ES-I3 (cell line): ENCODE results near the gene SIDT1.

ENCODE experiments used
- H3K36me3 ChIP-seq: 2 replicates; pipeline ENCODE4 v1.6.1; 2013; ENCODE audit warnings: mild to moderate bottlenecking, low read length, control low read depth, moderate library complexity; ENCODE audit not compliant: insufficient read depth
- H3K4me1 ChIP-seq: 2 replicates; pipeline ENCODE4 v1.6.1; 2013; ENCODE audit warnings: mild to moderate bottlenecking, control low read depth, low read length; ENCODE audit not compliant: insufficient read depth
- H3K9ac ChIP-seq: 2 replicates; pipeline ENCODE4 v1.6.1; 2013; ENCODE audit warnings: low read depth, mild to moderate bottlenecking, low read length, moderate library complexity
- H3K9me3 ChIP-seq: 2 replicates; pipeline ENCODE4 v1.6.1; 2013; ENCODE audit warnings: mild to moderate bottlenecking, low read length, moderate library complexity; ENCODE audit not compliant: control insufficient read depth, insufficient read depth

Gene SIDT1

DNA sequence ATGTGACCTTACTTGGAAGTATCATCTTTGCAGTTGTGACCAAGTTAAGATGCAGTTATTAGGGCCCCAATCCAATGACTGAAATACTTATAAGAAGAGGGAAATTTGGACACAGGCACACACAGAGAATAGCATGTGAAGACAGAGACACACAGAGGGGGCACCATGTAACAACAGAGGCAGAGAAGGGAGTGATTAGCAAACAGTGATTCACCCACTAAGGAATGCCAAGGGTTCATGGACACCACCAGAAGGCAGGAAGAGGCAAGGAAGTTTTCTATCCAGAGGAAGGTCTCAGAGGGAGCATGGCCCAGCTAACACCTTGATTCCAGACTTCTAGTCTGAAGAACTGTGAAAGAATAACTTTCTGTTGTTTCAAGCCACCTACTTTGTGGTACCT lies 25.0 kb downstream of the SIDT1 start:
- Histone ChIP-seq H3K4me1 (peaks cover 11% of the 10 kb centered on the region; the same call in 1 of the 2 replicates), H3K36me3 (no peaks in the 10 kb centered on the region), H3K9ac (no peak overlapping the region), H3K9me3 (no peaks in the 10 kb centered on the region)

DNA sequence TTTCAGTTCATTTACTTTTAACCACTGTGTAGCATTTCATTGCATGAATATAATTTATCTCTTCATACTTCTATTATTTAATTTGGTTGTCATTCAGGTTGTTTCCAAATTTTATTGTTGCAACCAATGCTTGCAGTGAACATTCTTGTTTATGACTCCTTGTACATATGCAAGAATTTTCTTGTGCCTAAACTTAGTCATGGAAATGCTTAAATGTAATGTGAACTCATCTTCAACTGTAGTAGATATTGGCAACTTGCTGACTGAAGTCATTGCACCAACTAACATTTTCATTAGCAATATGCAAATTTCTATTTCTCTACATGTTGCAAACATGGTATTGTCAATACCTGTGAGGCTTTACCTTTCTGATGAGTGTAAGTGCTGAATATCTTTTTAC lies 26.7 kb downstream of the SIDT1 start:
- H3K9ac ChIP-seq: no peak overlapping the region
- no peaks in the 10 kb centered on the region for H3K36me3 ChIP-seq
- no peaks in the 10 kb centered on the region for H3K9me3 ChIP-seq
- peaks cover 11% of the 10 kb centered on the region; the same call in 1 of the 2 replicates for H3K4me1 ChIP-seq

DNA sequence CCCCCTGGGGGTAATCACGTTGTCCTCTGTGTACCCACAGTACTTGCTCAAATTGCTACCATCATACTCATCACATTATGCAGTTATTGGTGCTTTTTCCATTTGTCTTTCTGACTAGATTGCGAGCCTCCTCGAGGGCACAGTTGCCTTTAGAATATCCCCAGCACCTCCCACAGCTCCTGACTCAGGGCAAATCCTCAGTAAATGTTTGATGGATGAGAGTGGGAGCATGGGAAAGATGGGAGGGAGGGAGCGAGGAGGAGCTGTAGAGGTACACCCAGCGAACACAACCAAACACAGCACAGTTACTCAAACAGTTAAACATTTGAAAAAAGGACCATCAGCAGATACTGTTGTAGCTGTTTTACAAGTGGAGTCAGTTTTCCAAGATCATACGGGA lies 27.9 kb downstream of the SIDT1 start:
- Histone ChIP-seq H3K36me3 (no peaks in the 10 kb centered on the region), H3K9ac (no peak overlapping the region), H3K9me3 (no peaks in the 10 kb centered on the region), H3K4me1 (peaks cover 11% of the 10 kb centered on the region; the same call in 1 of the 2 replicates)

DNA sequence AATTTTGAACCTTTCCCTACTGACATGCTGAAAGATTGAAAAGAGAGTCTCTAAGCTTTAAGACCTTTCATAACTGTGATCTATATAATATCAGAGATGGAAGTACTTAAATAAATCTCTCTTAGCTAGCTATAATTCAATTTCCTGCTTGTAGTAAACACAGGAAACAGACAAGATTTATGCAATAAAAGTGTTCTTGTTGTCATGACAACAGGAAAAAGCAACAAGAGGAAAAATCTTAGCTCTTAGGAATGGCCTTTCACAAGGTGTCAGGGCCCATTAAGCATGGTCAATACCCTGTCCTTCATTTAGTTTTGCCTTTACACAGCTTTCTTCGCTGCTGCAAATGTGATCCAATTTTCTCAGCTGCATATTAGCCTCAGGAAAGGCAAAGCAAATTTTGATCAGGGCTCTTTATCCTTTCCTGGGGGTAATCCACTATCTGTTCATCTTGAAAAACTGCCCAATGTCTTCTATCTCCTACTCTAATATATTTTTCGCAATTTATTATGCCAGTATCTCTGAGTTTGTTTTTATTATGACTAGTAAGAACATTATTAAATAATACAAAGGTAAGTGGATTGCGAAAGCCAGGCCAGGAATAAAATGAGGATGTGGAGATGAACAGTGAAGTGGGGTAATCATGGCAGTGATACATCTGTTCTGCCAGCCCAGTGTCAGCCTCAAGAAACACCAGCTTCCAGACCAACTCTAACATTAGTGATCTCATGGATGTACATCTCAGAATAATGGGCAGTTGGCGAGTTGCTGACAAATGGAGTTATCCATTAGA lies 28.7 kb downstream of the SIDT1 start:
- Histone ChIP-seq H3K4me1 (peaks cover 11% of the 10 kb centered on the region; the same call in 1 of the 2 replicates), H3K36me3 (no peaks in the 10 kb centered on the region), H3K9me3 (no peaks in the 10 kb centered on the region), H3K9ac (no peak overlapping the region)

DNA sequence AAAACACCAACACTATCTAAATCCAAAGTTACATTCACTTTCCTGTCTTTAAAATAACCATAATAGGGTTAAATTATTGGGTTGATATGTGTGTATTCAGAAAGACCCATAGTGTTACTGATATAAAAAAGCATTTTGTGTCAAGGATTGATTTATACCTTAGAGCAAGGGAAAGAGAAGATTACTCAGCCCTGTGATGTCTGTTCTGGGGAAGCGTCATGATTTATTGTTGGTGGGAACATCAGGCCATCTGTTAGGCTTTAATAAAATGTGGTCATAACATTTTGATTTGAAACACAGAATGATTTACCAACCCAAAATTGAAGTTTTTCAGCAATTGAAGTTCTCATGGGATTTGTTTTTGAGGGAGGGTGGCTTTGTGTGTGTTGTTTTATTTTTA lies 33.2 kb downstream of the SIDT1 start:
- H3K4me1 ChIP-seq: no peaks in the 10 kb centered on the region
- no peak overlapping the region for H3K9ac ChIP-seq
- H3K9me3 ChIP-seq: no peaks in the 10 kb centered on the region
- no peaks in the 10 kb centered on the region for H3K36me3 ChIP-seq

DNA sequence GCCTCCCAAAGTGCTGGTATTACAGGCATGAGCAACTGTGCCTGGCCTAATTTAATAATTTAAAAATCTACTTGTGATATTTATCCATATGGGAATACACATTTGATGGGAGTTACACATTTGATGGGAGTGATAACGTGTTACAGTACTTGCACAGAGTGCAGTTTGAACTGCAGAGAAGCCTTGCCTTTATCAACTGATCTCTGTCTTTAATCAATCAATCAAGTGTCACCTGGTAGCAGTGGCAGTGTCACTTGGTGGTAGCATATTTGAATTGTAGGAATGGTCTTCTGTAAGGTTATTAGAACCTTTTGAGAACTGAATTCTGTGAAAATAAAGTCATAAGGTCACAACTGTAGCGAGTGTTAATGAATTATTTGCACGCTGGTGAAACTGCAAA lies 37.8 kb downstream of the SIDT1 start:
- no peaks in the 10 kb centered on the region for H3K36me3 ChIP-seq
- peaks cover 1% of the 10 kb centered on the region; the same call in 1 of the 2 replicates for H3K4me1 ChIP-seq
- no peak overlapping the region for H3K9ac ChIP-seq
- H3K9me3 ChIP-seq: no peaks in the 10 kb centered on the region

DNA sequence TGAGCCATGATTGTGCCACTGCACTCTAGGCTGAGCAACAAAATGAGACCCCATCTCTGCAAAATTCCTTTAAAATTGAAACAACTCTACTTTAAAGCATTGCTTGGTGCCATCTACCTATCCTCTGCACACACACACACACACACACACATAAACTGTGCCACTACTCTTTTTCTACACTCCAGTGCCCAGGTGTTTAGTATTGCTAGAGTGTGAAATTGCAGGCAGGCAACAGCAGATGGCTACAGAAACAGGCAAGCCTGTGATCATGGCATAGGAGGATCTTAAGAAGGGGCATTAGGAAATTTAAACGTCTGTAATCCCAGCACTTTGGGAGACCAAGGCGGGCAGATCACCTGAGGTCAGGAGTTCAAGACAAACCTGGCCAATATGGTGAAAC lies 39.0 kb downstream of the SIDT1 start:
- H3K9me3 ChIP-seq: no peaks in the 10 kb centered on the region
- H3K9ac ChIP-seq: no peak overlapping the region
- H3K4me1 ChIP-seq: peaks cover 4% of the 10 kb centered on the region; the same call in 1 of the 2 replicates
- H3K36me3 ChIP-seq: no peaks in the 10 kb centered on the region

DNA sequence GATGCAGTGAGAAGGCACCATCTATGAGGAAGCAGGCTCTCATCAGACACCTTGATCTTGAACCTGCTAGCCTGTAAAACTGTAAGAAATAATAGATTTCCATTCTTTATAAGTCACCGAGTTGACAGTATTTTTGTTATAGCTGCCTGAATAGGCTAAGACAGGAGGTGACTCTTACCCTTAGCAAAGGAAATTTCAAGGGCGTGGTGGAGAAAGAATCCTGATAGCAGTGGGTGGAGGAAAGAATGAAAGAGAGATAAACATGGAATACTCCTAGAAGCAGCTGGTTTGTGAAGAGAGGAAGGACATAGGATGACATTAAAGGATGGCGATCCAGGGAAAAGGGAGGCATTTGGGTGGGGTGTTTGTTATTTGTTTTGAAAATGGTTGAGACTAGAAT lies 41.4 kb downstream of the SIDT1 start:
- Histone ChIP-seq H3K9me3 (no peaks in the 10 kb centered on the region), H3K4me1 (peaks cover 4% of the 10 kb centered on the region; the same call in 1 of the 2 replicates), H3K9ac (no peak overlapping the region), H3K36me3 (no peaks in the 10 kb centered on the region)

DNA sequence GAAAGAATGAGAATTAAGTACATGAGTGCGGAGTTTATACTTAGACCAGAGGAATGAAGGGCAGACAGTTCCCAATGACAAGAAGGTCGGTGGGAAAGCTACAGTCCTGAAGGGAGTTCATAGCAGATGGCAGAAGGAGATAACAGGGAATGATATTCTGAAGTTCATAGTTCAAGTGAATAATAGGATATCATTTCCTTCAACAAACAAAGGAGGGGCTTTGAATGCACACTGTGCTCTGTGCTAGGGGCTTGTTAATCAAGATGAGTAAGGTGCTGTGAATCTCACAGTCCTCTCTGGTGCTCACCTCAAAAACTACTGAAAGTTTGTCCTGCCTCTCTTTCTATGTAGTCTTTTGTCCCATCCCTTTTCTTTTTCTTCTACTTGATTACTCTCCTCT lies 41.9 kb downstream of the SIDT1 start:
- no peak overlapping the region for H3K9ac ChIP-seq
- no peaks in the 10 kb centered on the region for H3K9me3 ChIP-seq
- H3K4me1 ChIP-seq: peaks cover 4% of the 10 kb centered on the region; the same call in 1 of the 2 replicates
- no peaks in the 10 kb centered on the region for H3K36me3 ChIP-seq

DNA sequence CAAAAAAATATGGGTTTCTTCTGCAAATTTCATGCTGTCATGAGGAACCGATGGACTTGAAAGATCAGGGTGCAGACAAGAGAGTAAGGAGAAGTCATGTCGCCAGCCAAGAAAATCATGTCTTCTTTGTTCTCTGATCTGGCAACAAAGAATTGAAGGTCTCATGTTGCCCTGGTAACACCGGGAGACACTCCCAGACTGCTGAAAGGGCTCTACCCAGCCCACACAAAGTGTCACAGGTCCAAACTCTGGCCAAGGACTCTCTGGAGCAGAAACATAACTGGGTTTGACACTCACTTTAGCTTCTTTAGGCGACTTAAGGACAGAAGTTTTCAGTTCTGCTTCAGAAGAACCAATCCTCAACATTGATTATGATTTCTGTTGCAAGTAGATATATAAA lies 42.9 kb downstream of the SIDT1 start:
- Histone ChIP-seq H3K4me1 (peaks cover 4% of the 10 kb centered on the region; the same call in 1 of the 2 replicates), H3K36me3 (no peaks in the 10 kb centered on the region), H3K9me3 (no peaks in the 10 kb centered on the region), H3K9ac (no peak overlapping the region)

DNA sequence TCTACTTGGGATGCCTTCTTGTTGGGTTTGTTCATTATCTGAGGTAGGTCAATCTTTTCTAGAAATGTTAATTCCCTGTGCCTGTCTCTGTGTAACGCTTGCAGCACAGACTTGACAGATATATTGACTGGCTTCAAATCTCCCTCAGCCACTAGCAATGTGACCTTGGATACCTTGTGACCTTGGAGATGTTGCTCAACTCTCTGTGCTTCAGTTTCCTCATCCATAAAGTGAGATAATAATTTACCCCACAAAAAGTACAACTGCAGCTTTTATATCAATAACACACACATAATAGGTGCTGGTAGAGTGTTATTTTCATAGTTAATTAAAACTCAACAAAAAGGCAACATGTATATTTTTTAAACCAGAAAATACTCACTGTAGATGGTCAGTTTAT lies 52.9 kb downstream of the SIDT1 start:
- Histone ChIP-seq H3K4me1 (peaks cover 12% of the 10 kb centered on the region; the same call in 1 of the 2 replicates), H3K36me3 (no peaks in the 10 kb centered on the region), H3K9me3 (no peaks in the 10 kb centered on the region), H3K9ac (no peak overlapping the region)

DNA sequence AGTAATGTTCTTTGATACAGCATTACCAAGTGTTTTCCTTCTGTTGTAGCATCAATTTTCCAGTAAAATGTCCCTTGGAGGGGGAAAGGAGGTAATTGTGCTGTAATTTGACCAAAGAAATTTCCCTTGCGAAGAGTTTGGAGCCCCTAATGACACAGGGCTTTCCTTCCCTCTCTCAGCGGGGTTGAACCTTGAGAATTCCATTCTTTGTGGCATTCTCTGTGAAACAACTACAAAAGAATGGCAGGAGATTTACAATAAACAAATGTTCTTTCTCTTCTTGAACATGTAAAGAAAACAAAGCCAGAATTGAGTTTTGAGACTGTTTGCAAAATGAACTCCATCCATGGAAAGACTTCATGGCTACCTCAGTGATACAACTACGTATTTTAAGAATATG lies 53.4 kb downstream of the SIDT1 start:
- H3K9ac ChIP-seq: no peak overlapping the region
- no peaks in the 10 kb centered on the region for H3K36me3 ChIP-seq
- H3K9me3 ChIP-seq: no peaks in the 10 kb centered on the region
- peaks cover 13% of the 10 kb centered on the region; the same call in 1 of the 2 replicates for H3K4me1 ChIP-seq

DNA sequence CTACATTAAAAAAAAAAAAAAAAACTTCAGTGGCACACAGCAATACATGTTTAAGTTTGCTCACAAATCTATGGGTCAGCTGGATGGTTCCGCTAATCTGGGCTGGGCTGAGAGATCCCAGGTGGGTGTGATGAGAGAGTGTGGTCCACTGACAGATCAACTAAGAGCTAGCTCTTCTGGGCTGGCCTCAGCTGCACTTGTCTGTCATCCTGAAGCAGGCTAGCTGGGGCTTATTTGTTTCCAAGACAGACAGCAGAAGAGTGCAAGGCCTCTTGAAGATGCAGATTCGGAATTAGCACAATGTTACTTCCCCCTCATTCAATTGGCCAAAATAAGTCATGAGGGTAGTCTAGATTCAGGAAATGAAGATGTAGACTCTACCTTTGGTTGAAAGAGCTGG lies 56.5 kb downstream of the SIDT1 start:
- Histone ChIP-seq H3K4me1 (peaks cover 19% of the 10 kb centered on the region; the same call in 1 of the 2 replicates), H3K9ac (no peak overlapping the region), H3K9me3 (no peaks in the 10 kb centered on the region), H3K36me3 (no peaks in the 10 kb centered on the region)

DNA sequence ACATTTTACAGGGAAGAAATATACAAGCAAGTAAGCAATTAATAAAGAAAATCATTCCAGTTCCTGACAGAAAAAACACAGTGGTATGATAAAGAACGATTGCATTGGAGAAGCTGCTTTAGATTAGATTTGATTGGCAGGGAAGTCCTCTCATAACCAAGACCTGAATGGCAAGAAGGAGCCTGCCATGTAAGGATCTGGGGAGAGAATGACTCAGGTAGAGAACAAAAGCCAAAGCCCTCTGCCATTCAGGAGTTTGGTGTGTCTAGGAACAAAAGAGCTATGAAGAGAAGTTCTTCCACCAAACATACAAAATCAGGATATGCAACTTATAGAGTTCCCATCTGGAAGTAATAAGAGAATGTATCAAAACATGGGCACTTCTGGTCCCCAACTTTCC lies 57.6 kb downstream of the SIDT1 start:
- H3K9me3 ChIP-seq: no peaks in the 10 kb centered on the region
- H3K9ac ChIP-seq: no peak overlapping the region
- H3K4me1 ChIP-seq: peaks cover 19% of the 10 kb centered on the region; the same call in 1 of the 2 replicates

DNA sequence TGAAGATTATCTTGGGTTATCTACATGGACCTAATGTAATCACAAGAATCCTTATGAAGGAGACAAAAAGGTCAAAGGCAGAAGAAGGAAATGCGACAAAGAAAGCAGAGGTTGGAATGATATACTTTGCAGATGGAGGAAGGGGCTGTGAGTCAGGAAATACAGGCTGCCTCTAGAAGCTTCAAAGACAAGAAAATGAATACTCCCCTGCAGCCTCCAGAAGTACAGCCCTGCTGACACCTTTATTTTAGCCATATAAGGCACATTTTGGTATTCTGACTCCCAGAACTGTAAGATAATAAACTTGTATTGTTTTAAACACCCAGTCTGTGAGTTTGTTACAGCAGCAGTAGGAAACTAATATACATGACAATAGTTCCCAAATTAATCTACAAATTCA lies 58.6 kb downstream of the SIDT1 start:
- Histone ChIP-seq H3K9ac (no peak overlapping the region), H3K9me3 (no peaks in the 10 kb centered on the region)

More for the DNA sequence above, 57.6 kb downstream of the SIDT1 start:
- no peaks in the 10 kb centered on the region for H3K36me3 ChIP-seq

More for the DNA sequence above, 58.6 kb downstream of the SIDT1 start:
- no peaks in the 10 kb centered on the region for H3K36me3 ChIP-seq
- H3K4me1 ChIP-seq: peaks cover 15% of the 10 kb centered on the region; the same call in 1 of the 2 replicates
